ENCODE measurements around the gene CADM1. TPM values are rescaled to one million over a fixed set of nuclear protein-coding genes. Genes with fewer than 3 reads are reported as not detected.

CADM1 gene
- total and polyA plus RNA-seq, 2 donors (not counting 3 experiments of a cell fraction or from before 2014, with no cell fraction given), result 0.52 to 2.6 TPM

GRCh38 chr11:115267238-115267781, 236.9 kb downstream of the CADM1 start:
- POLR2A ChIA-PET, result no interaction called here

More at GRCh38 chr11:115267238-115267781, 236.9 kb downstream of the CADM1 start:
- intact Hi-C loops (cut with micrococcal nuclease) (no loop called here), dilution Hi-C loops (cut with MboI; ENCODE audit: extremely low pct_ligation_motif_present, low sequenced_read_pairs) (no loop called here)
- no peaks in the 10 kb centered on the region for H4K20me1 ChIP-seq (replicated peaks; ENCODE audit: control insufficient read depth, extremely low read depth, insufficient read depth, low read length)
- DNase-seq (ENCODE audit: low read depth, low spot score), result no peak
- no peak overlapping the region for H3K4me2 ChIP-seq (ENCODE audit: insufficient read depth, low read length)
- H3K27ac ChIP-seq (ENCODE audit: insufficient read depth, low read depth, low read length), result no peak overlapping the region
- CTCF ChIA-PET, result no interaction called here
- H2AFZ ChIP-seq (ENCODE audit: low read depth, low read length), result no peak overlapping the region
- no peaks in the 10 kb centered on the region for H3K36me3 ChIP-seq (ENCODE audit: control insufficient read depth in 2 of 2, extremely low read depth in 1 of 2, insufficient read depth in 2 of 2, low read length in 2 of 2)
- no TSS peak for BruUV-seq (replicated peaks)
- no peaks in the 10 kb centered on the region for H3K79me2 ChIP-seq (ENCODE audit: control insufficient read depth, insufficient read depth, low read length)
- no peak overlapping the region for H3K9ac ChIP-seq (replicated peaks; ENCODE audit: extremely low read depth, insufficient read depth, low read length)
- H3K4me3 ChIP-seq (replicated peaks in 1 of 3; ENCODE audit: insufficient read depth in 1 of 3, low read depth in 1 of 3, low read length in 3 of 3), result no peak overlapping the region
- H3K9me3 ChIP-seq (replicated peaks; ENCODE audit: control insufficient read depth, insufficient read depth, low read length), result no peaks in the 10 kb centered on the region
- no peak for TF ChIP-seq CTCF (IDR thresholded peaks at IDR 0.05; ENCODE audit: extremely low read depth in 1 of 2, insufficient read depth in 1 of 2, low read depth in 1 of 2, low read length in 2 of 2)
- no peak for TF ChIP-seq JUN (IDR thresholded peaks at IDR 0.05; ENCODE audit: borderline replicate concordance, insufficient read depth, insufficient read length, low read depth)
- no peak for TF ChIP-seq MAX (IDR thresholded peaks at IDR 0.05; ENCODE audit: insufficient read depth, insufficient read length)
- TF ChIP-seq POLR2A (IDR thresholded peaks at IDR 0.05; ENCODE audit: low read depth, low read length), result no peak
- no peak for TF ChIP-seq GATA2 (IDR thresholded peaks at IDR 0.05; ENCODE audit: insufficient read depth, insufficient read length, low read depth, low read length)
- no peak for TF ChIP-seq EZH2 (IDR thresholded peaks at IDR 0.05; ENCODE audit: borderline replicate concordance, low read depth, low read length, severe bottlenecking)
- TF ChIP-seq FOS (IDR thresholded peaks at IDR 0.05; ENCODE audit: borderline replicate concordance, insufficient read depth, low read length), result no peak
- no peak for TF ChIP-seq MYC (IDR thresholded peaks at IDR 0.05; ENCODE audit: low read depth, low read length)
- TF ChIP-seq POLR2AphosphoS5 (IDR thresholded peaks at IDR 0.05; ENCODE audit: insufficient read depth, low read depth, low read length), result no peak
- H3K9me1 ChIP-seq (replicated peaks; ENCODE audit: control insufficient read depth, extremely low read depth, insufficient read depth, low read length), result no peaks in the 10 kb centered on the region
- no peaks in the 10 kb centered on the region for H3K27me3 ChIP-seq (ENCODE audit: control insufficient read depth in 2 of 2, insufficient read depth in 2 of 2, low read length in 2 of 2)
- no peaks in the 10 kb centered on the region for H3K4me1 ChIP-seq (ENCODE audit: control insufficient read depth, extremely low read depth, insufficient read depth, low read length)
- no peak for FAIRE-seq
